Activated CD4-positive, alpha-beta memory T cell treated with anti-CD3 and anti-CD28 coated beads, Interleukin-2, amount 10 ng/mL, durations not matched to agents 7 days and 5 days (primary cell): ENCODE results near the gene MYLK3. TPM values are rescaled to one million over a fixed set of nuclear protein-coding genes. Genes with fewer than 3 reads are reported as not detected.

Experiments
- total RNA-seq, 2 experiments: library from RNA; stranded (reverse); gene quantifications; one replicate each; pipeline ENCODE4 v1.2.3, GENCODE V29; 2021

The MYLK3 gene
- total RNA-seq, 2 experiments from 2014 or later: 0.35 to 0.63 TPM

Other genes with a start within 250 kb of the MYLK3 start
- gene SHCBP1, start 127.0 kb downstream of the MYLK3 start, total RNA-seq: 10 to 100 TPM; 51.0 to 52.5 TPM
- gene VPS35, start 59.2 kb downstream of the MYLK3 start, total RNA-seq: 10 to 100 TPM; 86.8 to 89.4 TPM
- 10 to 100 TPM; 35.1 to 35.8 TPM for gene ORC6, start 58.7 kb downstream of the MYLK3 start, total RNA-seq
- gene C16orf87, start 82.8 kb upstream of the MYLK3 start, total RNA-seq: 10 to 100 TPM; 18.0 to 19.6 TPM
- 10 to 100 TPM; 15.0 to 15.2 TPM for gene GPT2, start 136.0 kb upstream of the MYLK3 start, total RNA-seq
- gene DNAJA2, start 225.3 kb upstream of the MYLK3 start, total RNA-seq: 10 to 100 TPM; 61.2 to 64.3 TPM